Stimulated activated naive B cell treated with anti-CD40 and anti-IgM and Interleukin-4, amounts not matched to agents 10 μg/mL and 1 μg/mL and 100 μg/mL, for 72 hours (primary cell): Measurements from ENCODE around the gene SMPD3.

ENCODE experiments used
- ATAC-seq, 2 donors: fragments of 150-1000 bp; cut with Tn5 transposase; replicated peaks; 2 replicates each; pipeline ENCODE4 v1.10.0; 2021; ENCODE audit warnings: moderate library complexity in 1 of 2
- DNase-seq: peaks from one replicate; pipeline ENCODE4 v3.0.0; 2021
- H3K27ac Mint-ChIP-seq: one replicate; pipeline ENCODE4 v1.8.0; 2022; ENCODE audit warnings: mild to moderate bottlenecking, mixed read lengths
- H3K27me3 Mint-ChIP-seq, 2 donors: one replicate each; pipeline ENCODE4 v1.8.0; 2022; ENCODE audit warnings: mixed read lengths in 2 of 2
- H3K36me3 Mint-ChIP-seq, 2 donors: one replicate each; pipeline ENCODE4 v1.8.0; 2022; ENCODE audit warnings: mixed read lengths in 2 of 2, mild to moderate bottlenecking in 1 of 2
- H3K4me1 Mint-ChIP-seq, 2 donors: one replicate each; pipeline ENCODE4 v1.8.0; 2022; ENCODE audit warnings: mixed read lengths in 2 of 2, mild to moderate bottlenecking in 1 of 2
- H3K4me3 Mint-ChIP-seq, 2 donors: one replicate each; pipeline ENCODE4 v1.8.0; 2022; ENCODE audit warnings: mild to moderate bottlenecking in 2 of 2, mixed read lengths in 2 of 2, moderate library complexity in 1 of 2
- H3K9me3 Mint-ChIP-seq, 2 donors: one replicate each; pipeline ENCODE4 v1.8.0; 2022; ENCODE audit warnings: mixed read lengths in 2 of 2, mild to moderate bottlenecking in 1 of 2

The SMPD3 gene

DNA sequence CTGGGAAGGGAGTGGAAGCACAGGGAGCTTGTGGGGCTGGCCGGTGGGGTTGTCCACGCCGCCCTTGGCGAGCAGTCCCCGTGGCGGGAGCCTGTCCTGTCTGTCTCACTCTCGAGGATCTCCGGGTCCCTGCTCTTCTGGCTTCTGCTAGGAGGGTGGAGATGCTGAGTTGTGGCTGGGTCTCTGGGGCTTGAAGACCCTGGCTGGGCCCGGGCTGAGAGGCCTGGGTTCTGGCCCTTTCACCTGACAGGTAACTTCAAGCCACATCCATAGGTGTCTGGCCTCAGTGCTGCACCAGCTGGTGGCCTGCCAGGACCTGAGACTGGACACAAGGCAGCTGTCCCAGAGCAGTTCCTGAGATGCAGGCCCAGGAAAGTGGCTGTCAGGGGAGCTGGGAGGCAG, 90.8 kb downstream of the SMPD3 start:
- Mint-ChIP-seq H3K4me3 (no peak overlapping the region), H3K4me1 (peaks cover 22 to 27% of the 10 kb centered on the region in 2 donors), H3K27ac (no peak overlapping the region), H3K9me3 (no peaks in the 10 kb centered on the region), H3K27me3 (peaks cover 0 to 5% of the 10 kb centered on the region in 2 donors), H3K36me3 (peaks cover 60 to 65% of the 10 kb centered on the region in 2 donors)
- DNase-seq (no peak), ATAC-seq (no peak)

DNA sequence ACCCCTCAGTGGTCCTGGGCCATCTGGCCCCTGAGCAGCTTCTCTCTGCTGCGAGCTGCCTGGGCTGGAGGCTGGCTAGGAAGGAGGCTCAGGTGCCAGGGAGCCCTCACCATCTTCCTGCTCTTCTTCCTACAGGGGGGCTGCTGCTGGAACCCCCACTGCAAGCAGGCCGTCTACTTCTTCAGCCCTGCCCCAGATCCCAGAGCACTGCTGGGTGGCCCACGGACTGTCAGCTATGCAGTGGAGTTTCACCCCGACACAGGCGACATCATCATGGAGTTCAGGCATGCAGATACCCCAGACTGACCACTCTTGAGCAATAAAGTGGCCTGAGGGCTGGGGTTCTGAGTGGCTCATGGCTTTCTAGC, 91.4 kb downstream of the SMPD3 start:
- Mint-ChIP-seq H3K36me3 (peaks cover 66 to 70% of the 10 kb centered on the region in 2 donors), H3K4me3 (no peak overlapping the region), H3K9me3 (no peaks in the 10 kb centered on the region), H3K4me1 (peaks cover 22 to 27% of the 10 kb centered on the region in 2 donors), H3K27ac (no peak overlapping the region), H3K27me3 (peaks cover 0 to 5% of the 10 kb centered on the region in 2 donors)
- DNase-seq (no peak), ATAC-seq (no peak)

DNA sequence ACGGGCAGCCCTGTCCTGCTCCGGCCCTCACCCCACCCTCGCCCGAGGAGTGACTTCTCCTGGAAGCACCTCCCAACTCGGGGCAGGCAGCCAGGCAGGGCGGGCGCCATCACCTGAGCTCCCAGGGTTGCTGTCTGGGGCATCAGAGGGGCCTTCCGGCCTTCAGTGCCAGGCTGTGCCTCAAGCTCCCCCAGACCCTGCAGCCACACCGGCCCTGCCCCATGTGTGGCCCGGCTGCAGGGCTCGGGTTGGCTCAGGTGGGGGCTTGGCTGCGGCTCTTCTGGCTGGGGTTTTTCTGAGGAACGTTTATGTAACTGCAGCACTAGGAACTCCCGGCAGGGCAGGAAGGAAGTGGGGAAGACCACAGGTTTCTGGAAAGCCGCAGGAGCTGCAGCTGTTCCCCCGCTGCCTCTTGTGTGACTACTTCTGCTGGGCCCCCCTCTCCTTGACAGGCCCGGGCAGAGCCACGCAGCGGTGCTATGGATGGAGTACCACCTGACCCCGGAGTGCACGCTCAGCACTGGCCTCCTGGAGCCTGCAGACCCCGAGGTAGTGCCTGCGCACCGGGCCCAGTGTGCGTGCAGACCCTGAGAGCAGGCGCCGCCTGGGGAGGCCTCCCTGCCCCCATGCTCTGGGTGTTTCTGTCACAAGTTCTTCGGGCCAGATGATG, 91.9 kb downstream of the SMPD3 start:
- Mint-ChIP-seq H3K4me3 (peak overlapping the region in 1 of 2 donors; percentile 7), H3K36me3 (peaks cover 71 to 76% of the 10 kb centered on the region in 2 donors), H3K27ac (peak overlapping the region; percentile 20), H3K9me3 (no peaks in the 10 kb centered on the region), H3K27me3 (peaks cover 0 to 5% of the 10 kb centered on the region in 2 donors), H3K4me1 (peaks cover 22 to 27% of the 10 kb centered on the region in 2 donors)
- DNase-seq (peak; percentile 51), ATAC-seq (peak; percentile 84 to 87)

DNA sequence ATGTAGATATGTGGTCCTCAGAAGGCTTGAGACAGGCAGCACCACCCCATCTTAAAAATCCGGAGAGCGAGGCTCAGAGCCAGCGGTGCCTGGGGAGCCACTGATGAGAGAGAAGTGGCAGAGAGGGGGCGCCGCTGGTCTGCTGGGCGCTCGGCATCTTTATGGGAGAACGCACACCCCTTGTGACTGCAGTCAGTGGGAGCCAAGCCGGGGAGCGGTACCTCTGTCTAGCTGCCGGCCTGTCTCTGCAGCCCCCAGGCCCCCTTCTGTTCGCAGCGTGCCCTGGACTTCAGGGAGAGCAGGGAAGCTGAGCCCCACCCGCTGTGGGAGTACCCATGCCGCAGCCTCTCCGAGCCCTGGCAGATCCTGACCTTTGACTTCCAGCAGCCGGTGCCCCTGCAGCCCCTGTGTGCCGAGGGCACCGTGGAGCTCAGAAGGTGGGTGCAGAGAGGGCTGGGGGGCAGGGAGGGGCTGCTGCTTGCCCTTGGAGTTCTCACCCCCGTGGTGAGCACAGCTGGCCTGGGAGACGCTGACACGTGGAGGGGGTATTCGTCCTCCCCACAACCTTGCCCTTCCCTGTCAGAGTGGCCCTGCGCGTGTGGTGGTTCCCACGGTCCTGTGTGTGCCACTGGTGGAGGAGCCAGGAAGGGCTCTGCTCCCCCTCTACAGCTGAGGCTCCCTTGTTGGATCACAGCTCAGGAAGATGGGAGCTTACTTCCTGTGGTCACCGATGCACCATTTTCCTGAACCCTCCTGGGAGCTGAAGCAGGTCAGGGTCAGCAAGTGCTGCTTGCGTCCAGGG, 92.7 kb downstream of the SMPD3 start:
- Mint-ChIP-seq H3K4me1 (peaks cover 22 to 27% of the 10 kb centered on the region in 2 donors), H3K9me3 (no peaks in the 10 kb centered on the region), H3K27ac (no peak overlapping the region), H3K27me3 (peaks cover 0 to 5% of the 10 kb centered on the region in 2 donors), H3K4me3 (no peak overlapping the region), H3K36me3 (peaks cover 74 to 80% of the 10 kb centered on the region in 2 donors)
- DNase-seq = no peak
- ATAC-seq = peak in 1 of 2 donors; percentile 8

DNA sequence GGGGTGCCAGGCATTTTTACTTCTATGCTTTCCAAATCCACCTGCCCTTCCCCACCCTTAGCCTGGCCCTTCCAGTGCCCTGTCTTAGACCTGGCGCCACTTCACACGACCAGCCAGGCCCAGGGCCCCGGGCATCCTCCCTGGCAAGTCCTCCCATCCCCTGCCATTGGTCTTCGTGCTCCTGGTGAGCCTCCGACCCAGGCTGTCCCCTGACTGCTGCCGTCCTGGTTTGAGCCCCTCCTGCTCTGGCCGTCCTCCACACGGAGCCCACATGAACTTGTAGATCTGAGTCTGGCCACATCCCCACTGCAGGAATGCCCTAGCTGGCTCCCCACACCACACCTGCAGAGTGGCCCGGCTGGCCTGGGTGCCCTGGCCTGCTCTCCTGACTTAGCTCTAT, 93.5 kb downstream of the SMPD3 start:
- DNase-seq (no peak), ATAC-seq (no peak)
- no peak overlapping the region for H3K27ac Mint-ChIP-seq
- peaks cover 0 to 5% of the 10 kb centered on the region in 2 donors for H3K27me3 Mint-ChIP-seq
- no peak overlapping the region for H3K4me3 Mint-ChIP-seq
- H3K36me3 Mint-ChIP-seq = peaks cover 78% of the 10 kb centered on the region in 2 donors
- H3K9me3 Mint-ChIP-seq = no peaks in the 10 kb centered on the region
- peaks cover 22 to 27% of the 10 kb centered on the region in 2 donors for H3K4me1 Mint-ChIP-seq

DNA sequence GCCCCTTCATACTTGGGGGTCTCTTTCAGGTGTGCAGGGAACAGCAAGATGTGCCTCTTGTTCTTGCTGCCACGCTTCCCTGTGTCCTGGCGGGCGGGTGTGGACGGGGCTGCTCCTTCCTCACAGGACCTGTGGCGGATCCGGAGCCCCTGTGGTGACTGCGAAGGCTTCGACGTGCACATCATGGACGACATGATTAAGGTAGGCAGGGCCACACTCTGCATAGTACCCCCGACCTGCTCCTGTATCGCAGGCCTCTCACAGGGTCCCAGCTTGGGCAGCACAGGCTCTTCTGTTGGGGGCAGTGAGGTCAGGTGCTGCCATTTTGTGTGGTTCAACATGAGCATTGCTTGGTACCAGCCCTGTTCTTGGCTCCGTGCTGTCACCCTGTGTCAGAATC, 94.9 kb downstream of the SMPD3 start:
- ATAC-seq = no peak
- no peak for DNase-seq
- Mint-ChIP-seq H3K4me1 (peaks cover 22 to 27% of the 10 kb centered on the region in 2 donors), H3K9me3 (no peaks in the 10 kb centered on the region), H3K27ac (no peak overlapping the region), H3K27me3 (peaks cover 0 to 5% of the 10 kb centered on the region in 2 donors), H3K36me3 (peaks cover 79 to 91% of the 10 kb centered on the region in 2 donors), H3K4me3 (no peak overlapping the region)

DNA sequence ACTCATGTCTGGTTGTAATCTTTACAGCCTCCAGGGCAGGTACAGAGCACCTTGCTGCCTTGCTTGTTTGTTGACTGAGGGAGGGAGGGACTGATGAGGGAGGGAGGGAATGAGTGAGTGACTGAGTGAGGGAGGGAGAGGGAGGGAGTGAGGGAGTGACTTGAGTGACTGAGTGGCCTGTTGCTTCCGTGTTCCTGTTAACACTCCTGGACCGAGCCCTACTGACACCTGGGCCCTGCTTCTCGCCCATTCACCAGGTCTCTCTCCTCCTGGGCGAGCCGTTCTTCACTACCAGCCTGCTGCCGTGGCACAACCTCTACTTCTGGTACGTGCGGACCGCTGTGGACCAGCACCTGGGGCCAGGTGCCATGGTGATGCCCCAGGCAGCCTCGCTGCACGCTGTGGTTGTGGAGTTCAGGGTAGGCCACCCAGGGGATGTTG, 96.3 kb downstream of the SMPD3 start:
- ATAC-seq = no peak

DNA sequence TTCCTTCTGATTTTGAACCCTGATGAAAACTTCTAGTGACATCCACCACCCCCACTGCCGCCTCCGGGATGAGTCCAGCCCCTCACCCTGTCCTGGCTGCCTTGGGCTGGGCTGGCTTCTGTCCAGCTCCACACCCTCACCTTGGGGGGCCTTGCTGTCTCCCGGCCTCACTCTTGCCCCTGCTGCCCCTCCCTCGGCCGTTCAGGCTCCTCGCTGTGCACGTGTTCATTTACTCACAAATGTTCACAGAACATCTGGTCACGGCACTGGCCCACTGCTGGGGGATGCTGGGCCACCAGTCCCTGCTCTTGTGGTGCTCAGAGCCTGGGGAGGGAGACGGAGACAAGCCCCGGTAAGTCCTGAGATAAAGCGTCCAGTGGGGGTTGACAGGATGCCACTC, 96.8 kb downstream of the SMPD3 start:
- DNase-seq (no peak), ATAC-seq (no peak)
- peaks cover 70 to 91% of the 10 kb centered on the region in 2 donors for H3K36me3 Mint-ChIP-seq
- no peak overlapping the region for H3K27ac Mint-ChIP-seq
- no peaks in the 10 kb centered on the region for H3K9me3 Mint-ChIP-seq
- H3K4me1 Mint-ChIP-seq = peaks cover 17 to 20% of the 10 kb centered on the region in 2 donors
- peaks cover 0 to 5% of the 10 kb centered on the region in 2 donors for H3K27me3 Mint-ChIP-seq
- H3K4me3 Mint-ChIP-seq = no peak overlapping the region

More for the DNA sequence above, 96.3 kb downstream of the SMPD3 start:
- peaks cover 22 to 26% of the 10 kb centered on the region in 2 donors for H3K4me1 Mint-ChIP-seq
- no peaks in the 10 kb centered on the region for H3K9me3 Mint-ChIP-seq
- no peak for DNase-seq
- H3K27ac Mint-ChIP-seq = no peak overlapping the region
- H3K36me3 Mint-ChIP-seq = peaks cover 70 to 91% of the 10 kb centered on the region in 2 donors
- no peak overlapping the region for H3K4me3 Mint-ChIP-seq
- peaks cover 0 to 5% of the 10 kb centered on the region in 2 donors for H3K27me3 Mint-ChIP-seq

DNA sequence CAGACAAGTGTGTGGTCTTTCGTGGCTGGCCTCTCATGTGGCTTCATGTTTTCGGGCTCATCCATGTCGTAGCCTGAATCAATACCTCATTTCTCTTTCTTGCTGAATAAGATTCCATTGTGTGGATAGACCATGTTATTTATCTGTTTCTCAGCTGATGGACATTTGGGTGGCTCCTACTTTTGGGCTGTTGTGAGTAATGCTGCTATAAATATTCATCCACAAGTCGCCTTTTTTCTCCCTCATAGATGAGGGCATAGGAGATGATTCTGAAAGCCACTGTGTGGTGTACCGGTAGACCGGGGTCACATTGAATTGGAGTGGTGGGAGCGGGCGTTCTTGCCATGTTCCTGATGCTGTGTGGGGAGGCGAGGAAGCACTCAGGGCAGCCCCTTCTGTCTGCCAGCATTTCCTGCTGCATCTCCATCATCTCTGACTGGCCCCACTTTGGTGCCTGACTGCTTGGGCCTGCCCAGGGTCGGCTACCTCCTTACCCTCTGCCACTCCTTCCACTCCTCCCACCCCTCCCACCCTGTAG, 97.4 kb downstream of the SMPD3 start:
- DNase-seq = no peak
- peaks cover 69 to 91% of the 10 kb centered on the region in 2 donors for H3K36me3 Mint-ChIP-seq
- no peak overlapping the region for H3K27ac Mint-ChIP-seq
- peaks cover 0 to 5% of the 10 kb centered on the region in 2 donors for H3K27me3 Mint-ChIP-seq
- H3K4me3 Mint-ChIP-seq = no peak overlapping the region
- no peaks in the 10 kb centered on the region for H3K9me3 Mint-ChIP-seq
- no peak for ATAC-seq
- peaks cover 11 to 14% of the 10 kb centered on the region in 2 donors for H3K4me1 Mint-ChIP-seq

DNA sequence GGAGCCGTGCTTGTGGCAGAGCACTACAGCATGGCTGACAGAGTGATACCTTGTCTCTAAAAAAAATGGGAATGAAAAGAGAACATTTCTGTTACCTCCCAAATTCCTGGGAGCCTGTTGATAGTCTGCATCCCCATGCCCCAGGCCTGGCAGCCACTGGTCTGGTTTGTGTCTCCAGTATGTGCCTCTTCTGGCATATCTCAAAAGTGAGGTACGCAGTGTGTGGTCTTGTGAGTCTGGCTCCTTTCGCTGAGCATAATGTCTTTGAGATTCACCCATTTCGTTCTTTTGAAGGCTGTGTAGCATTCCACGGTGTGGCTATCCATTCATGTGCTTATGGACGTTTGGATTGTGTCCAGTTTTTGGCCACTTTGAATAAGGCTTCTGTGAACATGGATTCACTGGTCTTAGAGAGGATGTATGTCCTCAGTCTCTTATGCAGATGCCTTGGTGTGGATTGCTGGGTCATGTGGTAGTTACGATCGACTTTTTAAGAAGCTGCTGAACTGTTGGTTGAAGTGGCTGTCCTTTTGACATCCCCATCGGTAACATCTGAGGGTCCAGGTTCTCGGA, 98.4 kb downstream of the SMPD3 start:
- Mint-ChIP-seq H3K4me1 (peaks cover 2 to 5% of the 10 kb centered on the region in 2 donors), H3K4me3 (no peak overlapping the region), H3K27ac (no peak overlapping the region), H3K27me3 (peaks cover 0 to 3% of the 10 kb centered on the region in 2 donors), H3K9me3 (no peaks in the 10 kb centered on the region), H3K36me3 (peaks cover 67 to 88% of the 10 kb centered on the region in 2 donors)
- ATAC-seq (no peak), DNase-seq (no peak)

DNA sequence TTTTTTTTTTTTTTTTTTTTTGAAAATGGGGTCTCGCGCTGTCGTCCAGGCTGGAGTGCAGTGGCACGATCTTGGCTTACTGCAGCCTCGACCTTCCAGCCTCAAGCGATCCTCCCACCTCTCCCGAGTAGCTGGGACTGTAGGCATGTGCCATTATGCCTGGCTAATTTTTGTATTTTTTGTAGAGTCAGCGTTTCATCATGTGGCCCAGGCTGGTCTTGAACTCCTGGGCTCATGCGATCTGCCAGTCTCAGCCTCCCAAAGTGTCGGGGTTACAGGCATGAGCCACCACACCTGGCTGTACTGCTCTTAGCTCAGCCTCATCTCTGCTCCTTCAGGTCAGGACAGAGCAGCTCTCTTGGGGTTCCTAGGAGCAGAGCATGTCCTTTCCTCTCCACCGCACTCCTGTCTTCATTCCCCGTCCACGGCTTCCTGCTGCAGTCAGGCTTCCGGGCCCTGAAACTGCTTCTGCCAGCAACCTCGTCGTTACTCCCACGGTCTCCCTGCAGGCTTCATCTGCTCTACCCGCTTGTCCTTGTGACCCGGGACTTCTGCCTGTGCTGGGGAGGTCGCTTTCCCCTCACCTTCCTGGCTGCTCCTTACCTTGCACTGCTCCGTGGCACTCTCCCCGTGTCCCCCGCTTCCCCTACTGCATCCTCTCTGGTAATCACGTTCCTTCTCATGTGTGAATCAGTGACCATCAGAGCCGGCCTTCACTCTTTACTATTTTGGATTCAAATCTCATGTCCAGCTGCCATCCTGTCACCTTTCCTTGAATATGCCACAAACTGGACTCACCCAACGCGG, 99.5 kb downstream of the SMPD3 start:
- no peak for DNase-seq
- no peaks in the 10 kb centered on the region for H3K27me3 Mint-ChIP-seq
- H3K9me3 Mint-ChIP-seq = no peaks in the 10 kb centered on the region
- no peak overlapping the region for H3K27ac Mint-ChIP-seq
- peaks cover 60 to 81% of the 10 kb centered on the region in 2 donors for H3K36me3 Mint-ChIP-seq
- ATAC-seq = no peak
- H3K4me3 Mint-ChIP-seq = no peak overlapping the region
- no peaks in the 10 kb centered on the region for H3K4me1 Mint-ChIP-seq

DNA sequence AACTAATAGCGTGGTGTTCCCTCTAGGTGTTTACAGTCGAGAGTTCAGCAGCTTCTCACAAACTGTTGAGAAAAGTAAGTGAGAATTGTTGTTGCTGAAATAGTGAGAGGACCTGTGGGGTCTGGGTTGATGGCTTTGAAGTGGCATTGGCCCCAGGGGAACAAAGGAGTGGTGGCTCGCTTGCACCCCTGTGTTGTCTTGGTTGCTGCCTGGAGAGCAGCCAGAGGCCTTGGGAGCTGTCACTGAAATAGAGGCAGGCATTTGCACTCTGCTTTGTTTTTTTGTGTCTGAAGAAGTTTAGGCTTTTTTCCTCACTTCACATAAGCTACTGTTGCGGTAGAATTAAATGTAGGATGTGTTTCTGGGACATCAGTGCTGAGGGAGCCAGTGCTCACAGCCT, 100.7 kb downstream of the SMPD3 start:
- Mint-ChIP-seq H3K36me3 (peaks cover 55 to 79% of the 10 kb centered on the region in 2 donors), H3K4me3 (no peak overlapping the region), H3K4me1 (no peaks in the 10 kb centered on the region), H3K27ac (no peak overlapping the region), H3K27me3 (no peaks in the 10 kb centered on the region), H3K9me3 (no peaks in the 10 kb centered on the region)
- no peak for DNase-seq
- ATAC-seq = no peak

DNA sequence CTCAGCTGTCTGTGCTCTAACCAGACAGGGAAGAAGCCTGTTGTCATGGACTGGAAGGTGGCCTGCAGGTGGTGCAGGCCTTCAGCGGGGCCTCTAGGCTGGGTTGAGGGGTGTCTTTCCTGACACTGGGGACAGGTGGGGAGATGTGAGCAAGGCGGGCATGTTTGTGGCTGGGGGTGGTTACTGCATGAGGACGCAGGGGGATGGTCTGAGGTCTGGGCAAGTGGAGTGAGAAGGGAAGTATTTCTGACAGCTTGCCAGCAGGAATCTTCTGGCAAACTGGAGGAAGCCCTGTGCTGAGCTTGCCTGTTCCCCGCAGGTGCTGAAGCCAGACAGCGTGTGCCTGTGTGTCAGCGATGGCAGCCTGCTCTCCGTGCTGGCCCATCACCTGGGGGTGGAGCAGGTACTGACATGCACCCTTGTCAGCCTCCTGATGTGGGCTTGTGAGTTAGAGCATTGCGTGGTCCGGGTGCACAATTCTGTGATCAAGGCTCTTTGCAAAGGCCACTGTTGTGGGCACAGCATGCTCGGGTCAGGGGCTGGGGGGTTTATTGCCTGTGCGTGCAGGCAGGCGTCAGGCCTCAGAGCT, 101.3 kb downstream of the SMPD3 start:
- H3K36me3 Mint-ChIP-seq = peaks cover 54 to 79% of the 10 kb centered on the region in 2 donors
- no peaks in the 10 kb centered on the region for H3K27me3 Mint-ChIP-seq
- ATAC-seq (no peak), DNase-seq (no peak)
- no peak overlapping the region for H3K4me3 Mint-ChIP-seq
- H3K9me3 Mint-ChIP-seq = no peaks in the 10 kb centered on the region
- peak overlapping the region; percentile 83 for H3K27ac Mint-ChIP-seq
- H3K4me1 Mint-ChIP-seq = no peaks in the 10 kb centered on the region
